Measurements from ENCODE around the gene HPN. TPM values are rescaled to one million over a fixed set of nuclear protein-coding genes. Genes with fewer than 3 reads are reported as not detected.

The HPN gene
- total RNA-seq, 2 donors from 2014 or later, result 0.27 to 1.0 TPM

- Histone ChIP-seq H3K4me3 (no peak overlapping the region), H3K27ac (no peak overlapping the region), H3K9me3 (no peaks in the 10 kb centered on the region), H3K9ac (ENCODE audit: low read depth in 2 of 2, low read length in 2 of 2) (no peak overlapping the region), H3K36me3 (no peaks in the 10 kb centered on the region), H3K27me3 (peaks cover 24% of the 10 kb centered on the region), H3K4me1 (no peaks in the 10 kb centered on the region)
- no peak for DNase-seq
- intact Hi-C loops (cut with DNase I), result no loop called here
- TF ChIP-seq, protein P1, sequence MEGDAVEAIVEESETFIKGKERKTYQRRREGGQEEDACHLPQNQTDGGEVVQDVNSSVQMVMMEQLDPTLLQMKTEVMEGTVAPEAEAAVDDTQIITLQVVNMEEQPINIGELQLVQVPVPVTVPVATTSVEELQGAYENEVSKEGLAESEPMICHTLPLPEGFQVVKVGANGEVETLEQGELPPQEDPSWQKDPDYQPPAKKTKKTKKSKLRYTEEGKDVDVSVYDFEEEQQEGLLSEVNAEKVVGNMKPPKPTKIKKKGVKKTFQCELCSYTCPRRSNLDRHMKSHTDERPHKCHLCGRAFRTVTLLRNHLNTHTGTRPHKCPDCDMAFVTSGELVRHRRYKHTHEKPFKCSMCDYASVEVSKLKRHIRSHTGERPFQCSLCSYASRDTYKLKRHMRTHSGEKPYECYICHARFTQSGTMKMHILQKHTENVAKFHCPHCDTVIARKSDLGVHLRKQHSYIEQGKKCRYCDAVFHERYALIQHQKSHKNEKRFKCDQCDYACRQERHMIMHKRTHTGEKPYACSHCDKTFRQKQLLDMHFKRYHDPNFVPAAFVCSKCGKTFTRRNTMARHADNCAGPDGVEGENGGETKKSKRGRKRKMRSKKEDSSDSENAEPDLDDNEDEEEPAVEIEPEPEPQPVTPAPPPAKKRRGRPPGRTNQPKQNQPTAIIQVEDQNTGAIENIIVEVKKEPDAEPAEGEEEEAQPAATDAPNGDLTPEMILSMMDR (IDR thresholded peaks at IDR 0.05), result no peak
Observed at GRCh38 chr19:35034005-35034502, 7.5 kb upstream of the HPN start.

GRCh38 chr19:35034588-35035382, 6.7 kb upstream of the HPN start:
- H3K27me3 ChIP-seq, result peaks cover 20% of the 10 kb centered on the region
- no peaks in the 10 kb centered on the region for H3K4me1 ChIP-seq
- no peak overlapping the region for H3K27ac ChIP-seq
- DNase-seq, result no peak
- H3K4me3 ChIP-seq, result no peak overlapping the region
- no peak overlapping the region for H3K9ac ChIP-seq (ENCODE audit: low read depth in 2 of 2, low read length in 2 of 2)
- TF ChIP-seq, protein P1 (IDR thresholded peaks at IDR 0.05), result no peak
- H3K9me3 ChIP-seq, result no peaks in the 10 kb centered on the region
- intact Hi-C loops (cut with DNase I), result no loop called here
- no peaks in the 10 kb centered on the region for H3K36me3 ChIP-seq

DNA sequence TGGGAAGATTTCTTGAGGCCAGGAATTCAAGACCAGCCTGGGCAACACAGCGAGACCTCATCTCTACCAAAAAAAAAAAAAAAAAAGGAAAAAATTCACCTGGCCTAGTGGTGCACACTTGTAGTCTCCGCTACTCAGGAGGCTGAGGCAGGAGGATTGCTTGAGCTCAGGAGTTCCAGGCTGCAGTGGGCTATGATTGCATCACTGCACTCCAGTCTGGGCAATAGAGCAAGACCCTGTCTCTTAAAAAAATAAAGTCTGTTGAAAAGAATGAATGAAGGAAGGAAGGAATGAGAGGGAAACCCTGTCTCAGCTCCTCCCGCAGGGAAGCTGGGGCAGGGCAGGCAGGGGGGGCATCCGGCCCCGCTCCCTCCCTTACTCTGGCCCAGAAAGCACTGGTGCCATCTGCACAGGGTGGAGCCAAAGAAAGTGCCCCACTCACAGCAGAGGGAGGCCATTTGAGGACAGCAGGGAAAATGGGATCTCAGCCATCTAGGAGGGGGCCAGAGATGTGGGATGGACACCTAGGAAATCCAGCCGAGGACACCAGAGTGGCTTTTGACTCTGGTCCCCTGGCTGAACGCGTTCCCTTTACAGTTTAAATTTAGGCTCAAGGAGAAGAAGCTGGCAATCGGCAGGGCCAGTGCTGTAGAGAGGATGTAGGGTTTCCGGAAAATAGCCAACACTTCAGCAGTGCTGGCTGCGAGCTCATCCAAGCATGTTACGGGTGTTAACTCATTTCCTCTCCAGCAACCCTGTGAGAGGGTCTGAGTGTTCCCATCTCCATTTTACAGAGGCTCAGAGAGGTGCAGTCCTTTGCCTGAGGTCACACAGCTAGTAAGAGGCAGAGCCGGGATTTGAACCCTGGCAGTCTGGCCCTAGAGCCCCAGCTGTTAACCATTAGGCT, 3.6 kb upstream of the HPN start:
- DNase-seq, result no peak
- H3K9ac ChIP-seq (ENCODE audit: low read depth in 2 of 2, low read length in 2 of 2), result no peak overlapping the region
- H3K27me3 ChIP-seq, result peaks cover 4% of the 10 kb centered on the region
- H3K36me3 ChIP-seq, result no peaks in the 10 kb centered on the region
- no peaks in the 10 kb centered on the region for H3K9me3 ChIP-seq
- intact Hi-C loops (cut with DNase I), result no loop called here
- TF ChIP-seq, protein P1 (IDR thresholded peaks at IDR 0.05), result no peak
- no peak overlapping the region for H3K27ac ChIP-seq
- no peak overlapping the region for H3K4me3 ChIP-seq
- no peaks in the 10 kb centered on the region for H3K4me1 ChIP-seq

DNA sequence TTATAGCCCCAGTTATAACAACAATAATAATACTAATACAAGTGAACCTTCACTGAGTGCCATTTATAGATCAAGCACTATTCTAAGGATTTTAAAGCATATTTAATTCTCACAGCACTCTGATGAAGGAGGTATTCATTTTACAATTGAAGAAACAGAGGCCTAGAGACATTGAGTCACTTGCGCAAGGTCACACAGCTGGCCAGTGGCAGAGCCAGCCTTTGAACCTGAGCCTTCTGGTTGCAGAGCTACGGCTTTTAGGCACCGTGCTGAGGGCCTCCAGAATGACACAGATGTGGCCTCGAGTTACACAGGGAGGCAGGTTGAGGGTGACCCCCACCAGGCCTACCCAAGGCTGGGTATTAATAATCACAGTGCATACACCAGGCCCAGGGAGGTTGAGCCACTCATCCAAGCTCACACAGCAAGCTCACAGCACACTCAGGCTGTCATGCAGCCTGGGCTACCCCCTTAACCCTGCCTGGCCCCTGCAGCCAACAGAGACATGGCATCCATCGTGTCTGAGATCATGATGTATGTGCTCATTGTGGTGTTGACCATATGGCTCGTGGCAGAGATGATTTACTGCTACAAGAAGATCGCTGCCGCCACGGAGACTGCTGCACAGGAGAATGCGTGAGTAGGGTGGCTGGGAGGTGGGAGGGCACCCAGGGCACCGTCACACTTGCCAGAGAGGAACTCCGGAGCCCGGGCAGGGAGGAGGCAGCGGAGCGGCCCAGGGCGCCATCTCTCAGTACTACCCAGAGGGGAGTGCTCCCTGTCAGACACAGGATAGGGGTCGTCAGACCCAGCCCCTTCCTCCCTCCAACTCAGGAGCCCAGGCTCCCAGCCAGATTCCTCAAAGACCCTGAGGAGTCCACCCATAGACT, 2.7 kb upstream of the HPN start:
- Histone ChIP-seq H3K27me3 (peaks cover 4% of the 10 kb centered on the region), H3K4me1 (no peaks in the 10 kb centered on the region), H3K9ac (ENCODE audit: low read depth in 2 of 2, low read length in 2 of 2) (peak overlapping the region in 1 of 2 donors; percentile 24), H3K9me3 (no peaks in the 10 kb centered on the region), H3K4me3 (no peak overlapping the region), H3K27ac (no peak overlapping the region), H3K36me3 (no peaks in the 10 kb centered on the region)
- intact Hi-C loops (cut with DNase I), result no loop called here
- no peak for DNase-seq
- TF ChIP-seq, protein P1 (IDR thresholded peaks at IDR 0.05), result no peak
